ENCODE data around the gene TMEM106C.

Gene TMEM106C

DNA sequence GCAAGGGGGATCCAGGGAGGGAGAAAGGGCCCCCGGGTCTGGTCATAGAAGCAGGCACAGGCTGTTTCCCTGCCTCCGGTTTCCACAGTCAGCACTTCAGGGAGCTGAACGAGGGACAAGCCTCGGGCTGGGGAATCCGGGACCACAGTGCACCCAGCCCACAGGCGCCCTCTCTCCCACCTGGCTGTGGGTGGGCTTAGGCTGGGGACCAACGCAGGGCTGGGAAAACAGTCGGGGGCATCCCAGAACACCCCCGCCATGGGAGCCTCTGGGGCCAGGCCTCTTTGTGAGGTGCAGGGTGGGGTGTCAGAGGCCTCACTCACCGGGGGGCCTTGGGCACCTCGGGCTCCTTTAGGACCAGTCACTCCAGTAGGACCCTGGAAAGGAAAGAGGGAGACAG, 16.3 kb downstream of the TMEM106C start:
- DNase-seq (ENCODE audit: low read depth in 2 of 2) = no peak

- DNase-seq (ENCODE audit: low read depth in 2 of 2) = no peak
Measured at GRCh38 chr12:47980197-47980596, 16.8 kb downstream of the TMEM106C start.

GRCh38 chr12:47980779-47981495, 17.5 kb downstream of the TMEM106C start:
- no peak for DNase-seq (ENCODE audit: low read depth in 2 of 2)

GRCh38 chr12:47981496-47982260, 18.3 kb downstream of the TMEM106C start:
- DNase-seq (ENCODE audit: low read depth in 2 of 2) = no peak

DNA sequence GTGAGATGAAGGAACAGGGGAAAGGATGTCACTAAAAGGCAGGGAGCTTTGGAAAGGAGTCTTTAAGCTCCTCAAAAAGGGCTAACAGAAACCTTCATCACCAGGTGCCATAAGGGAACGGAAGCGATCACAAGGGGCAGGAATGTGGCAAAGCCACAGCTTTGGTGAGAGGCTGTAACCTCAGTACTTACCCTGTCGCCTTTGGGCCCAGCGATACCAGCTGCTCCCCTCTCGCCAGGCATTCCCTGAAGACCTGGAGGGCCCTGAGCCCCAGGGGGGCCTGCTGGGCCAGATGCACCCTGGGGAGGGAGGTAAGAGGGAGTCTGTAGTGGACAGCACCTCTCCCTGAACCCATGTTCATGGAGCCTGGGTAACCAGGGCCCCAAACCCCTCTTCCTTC, 18.9 kb downstream of the TMEM106C start:
- DNase-seq (ENCODE audit: low read depth in 2 of 2) = no peak

DNA sequence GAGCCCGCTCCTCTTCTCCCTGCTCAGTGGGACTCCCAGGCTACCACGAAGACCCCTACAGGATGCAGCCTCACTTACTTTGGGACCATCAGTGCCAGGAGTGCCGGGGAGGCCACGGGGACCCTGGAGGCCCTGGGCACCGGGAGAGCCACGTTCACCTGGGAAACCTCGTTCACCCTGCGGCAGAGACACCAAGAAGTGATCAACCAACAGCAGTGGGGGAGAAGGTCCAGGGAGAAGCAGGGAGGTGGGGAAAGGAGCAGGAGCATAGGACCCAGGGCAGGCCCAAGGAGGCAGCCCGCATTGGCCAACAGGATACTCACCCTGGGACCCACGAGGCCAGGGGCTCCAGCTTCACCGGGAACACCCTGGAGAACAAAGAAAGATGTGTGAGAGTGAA, 19.4 kb downstream of the TMEM106C start:
- no peak for DNase-seq (ENCODE audit: low read depth in 2 of 2)

- no peak for DNase-seq (ENCODE audit: low read depth in 2 of 2)
Measured at GRCh38 chr12:47983541-47984115, 20.2 kb downstream of the TMEM106C start.

DNA sequence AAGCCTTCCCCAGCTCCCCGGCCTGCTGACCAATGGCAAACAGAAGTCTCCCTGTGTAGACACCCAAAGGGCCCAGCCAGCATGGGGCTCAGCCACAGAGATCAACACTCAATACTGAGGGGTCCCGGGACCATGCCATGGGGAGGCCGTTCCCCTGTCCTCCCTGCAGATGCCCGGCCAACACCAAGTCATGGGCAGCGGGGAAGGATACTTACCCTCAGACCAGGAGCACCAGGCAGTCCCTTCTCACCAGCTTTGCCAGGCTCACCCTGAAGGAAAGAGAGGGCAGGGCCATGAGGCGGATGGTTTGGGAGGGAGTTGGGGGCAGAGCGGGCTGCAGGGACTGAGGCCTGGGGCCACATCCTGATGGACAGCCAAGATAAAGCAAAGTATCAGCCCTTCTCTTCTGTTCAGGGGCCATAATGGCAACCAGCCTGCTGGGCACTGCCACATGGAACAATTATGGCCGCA, 21.0 kb downstream of the TMEM106C start:
- DNase-seq (ENCODE audit: low read depth in 2 of 2) = no peak

DNA sequence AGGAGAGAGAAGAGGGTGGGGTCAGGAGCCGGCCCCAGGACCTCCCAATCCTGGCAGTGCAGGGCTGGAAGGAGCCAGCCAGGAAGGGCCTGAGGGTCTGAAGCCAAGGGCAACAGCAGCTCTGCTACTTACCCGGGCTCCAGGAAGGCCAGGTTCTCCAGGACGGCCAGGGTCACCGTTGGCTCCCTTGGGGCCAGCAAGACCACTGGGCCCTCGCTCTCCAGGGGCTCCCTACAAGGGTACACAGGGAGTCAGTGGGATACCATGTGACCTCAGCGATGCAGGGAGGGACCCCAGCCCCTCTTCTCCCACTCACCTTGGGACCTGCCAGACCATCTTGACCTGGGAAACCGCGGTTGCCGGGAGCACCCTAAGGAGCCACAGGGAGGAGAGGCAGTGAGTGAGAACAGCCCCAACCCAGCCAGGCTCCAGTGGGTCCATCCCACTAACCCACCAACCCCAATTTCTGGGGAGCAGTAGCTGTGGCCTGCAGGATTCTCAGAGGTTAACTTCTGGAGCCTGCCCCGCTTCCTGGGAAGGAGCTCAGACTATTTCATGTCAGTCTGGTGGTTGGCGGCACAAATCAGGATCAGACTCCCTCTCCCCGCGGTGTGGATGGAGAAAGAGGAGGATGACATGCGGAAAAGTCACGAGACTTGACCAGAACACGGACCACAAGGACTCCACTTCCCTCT, 22.3 kb downstream of the TMEM106C start:
- no peak for DNase-seq (ENCODE audit: low read depth in 2 of 2)

- no peak for DNase-seq (ENCODE audit: low read depth in 2 of 2)
Measured at GRCh38 chr12:47986291-47986660, 22.9 kb downstream of the TMEM106C start.

GRCh38 chr12:47986832-47987231, 23.4 kb downstream of the TMEM106C start:
- DNase-seq (ENCODE audit: low read depth in 2 of 2) = no peak

DNA sequence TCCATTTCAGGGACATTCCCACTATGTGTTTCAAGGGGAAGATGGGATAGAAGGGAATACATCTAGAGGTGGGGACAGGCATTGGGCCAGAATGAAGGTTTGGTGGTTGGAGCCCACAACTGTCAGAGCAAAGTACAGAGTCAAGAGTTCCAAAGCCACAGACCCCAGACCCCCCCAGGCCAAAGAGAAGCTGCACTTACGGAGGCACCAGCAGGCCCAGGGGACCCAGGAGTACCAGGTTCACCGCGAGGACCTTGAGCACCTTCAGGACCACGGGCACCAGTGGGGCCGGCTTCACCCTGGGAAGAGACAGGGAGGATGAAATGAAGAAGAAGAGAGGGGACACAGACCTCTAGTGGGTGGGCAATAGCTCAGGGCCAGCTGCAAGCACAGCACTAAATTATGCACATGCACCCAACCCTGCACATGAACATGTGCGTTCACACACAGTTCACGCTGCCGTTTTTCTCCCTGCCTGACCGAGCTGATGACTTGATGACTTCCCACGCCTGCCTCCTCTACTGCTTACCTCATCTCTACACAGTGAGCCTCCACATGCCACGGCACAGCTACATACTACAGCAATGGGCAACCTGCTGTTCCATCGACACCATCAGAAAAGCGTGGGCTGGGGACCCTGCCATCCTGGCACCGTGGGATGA, 24.1 kb downstream of the TMEM106C start:
- no peak for DNase-seq (ENCODE audit: low read depth in 2 of 2)

DNA sequence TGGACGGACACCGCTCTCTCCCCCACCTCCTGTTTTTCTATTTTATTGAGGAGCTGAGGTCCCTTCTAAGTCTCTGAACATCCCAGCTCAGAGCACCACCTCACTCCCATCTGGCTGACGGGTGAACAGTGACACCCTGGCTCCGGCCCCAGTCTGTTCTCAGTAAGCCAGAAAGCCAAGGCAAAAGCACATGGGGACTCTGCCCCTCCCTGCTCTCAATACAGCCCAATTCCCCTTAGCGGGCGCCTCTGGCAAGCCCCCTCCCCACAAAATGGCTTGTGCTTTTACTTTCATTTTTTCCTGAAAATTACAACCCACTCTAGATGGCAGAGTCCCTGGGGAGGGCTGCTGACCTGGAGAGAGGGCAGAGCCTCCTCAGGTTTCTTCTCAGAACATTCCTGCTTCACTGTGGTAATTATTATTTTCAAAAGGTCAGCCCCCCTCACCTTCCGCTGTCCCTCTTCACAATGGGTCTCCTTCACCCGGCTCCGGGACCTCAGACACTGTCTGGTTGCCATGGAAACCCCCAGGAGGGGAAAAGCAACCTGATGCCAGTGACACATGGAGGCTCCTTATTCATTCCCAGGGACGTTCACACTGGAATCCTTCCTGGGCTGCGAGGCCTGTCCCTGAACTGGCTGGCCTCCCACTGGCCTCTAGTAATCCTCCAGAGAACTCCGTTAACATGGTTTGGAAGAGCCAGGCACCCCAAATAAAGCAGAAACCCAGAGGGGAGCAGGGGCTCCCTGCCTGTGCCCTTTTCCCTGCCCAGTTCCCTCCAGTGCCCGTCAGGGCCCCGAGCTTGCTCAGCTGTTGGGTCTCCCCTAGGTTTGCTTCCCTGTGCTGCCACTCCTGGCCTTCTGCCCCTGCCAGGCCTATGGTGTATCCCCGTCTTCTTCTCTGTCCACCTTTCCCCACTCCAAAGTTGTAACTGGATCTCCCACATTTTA, 25.0 kb downstream of the TMEM106C start:
- no peak for DNase-seq (ENCODE audit: low read depth in 2 of 2)

GRCh38 chr12:47989023-47989417, 25.6 kb downstream of the TMEM106C start:
- DNase-seq (ENCODE audit: low read depth in 2 of 2) = no peak

DNA sequence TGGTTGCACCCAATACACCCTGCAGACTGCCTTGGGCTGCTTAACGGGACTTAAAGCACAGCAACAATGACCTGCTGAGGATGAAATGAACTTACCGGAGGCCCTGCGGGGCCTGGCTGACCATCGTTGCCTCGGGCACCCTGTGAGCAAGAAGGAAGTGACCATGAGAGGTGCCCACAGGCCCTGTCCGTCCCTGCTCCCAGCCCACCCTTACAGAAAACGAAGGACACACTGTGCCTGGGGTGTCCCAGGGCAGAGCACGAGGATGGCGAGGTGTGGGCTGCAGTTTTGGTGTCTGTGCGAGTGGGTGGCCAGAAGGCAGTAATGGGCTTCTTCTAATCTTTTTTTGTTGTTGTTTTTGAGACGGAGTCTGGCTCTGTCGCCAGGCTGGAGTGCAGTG, 26.3 kb downstream of the TMEM106C start:
- no peak for DNase-seq (ENCODE audit: low read depth in 2 of 2)

- no peak for DNase-seq (ENCODE audit: low read depth in 2 of 2)
Measured at GRCh38 chr12:47990351-47991105, 27.1 kb downstream of the TMEM106C start.

DNA sequence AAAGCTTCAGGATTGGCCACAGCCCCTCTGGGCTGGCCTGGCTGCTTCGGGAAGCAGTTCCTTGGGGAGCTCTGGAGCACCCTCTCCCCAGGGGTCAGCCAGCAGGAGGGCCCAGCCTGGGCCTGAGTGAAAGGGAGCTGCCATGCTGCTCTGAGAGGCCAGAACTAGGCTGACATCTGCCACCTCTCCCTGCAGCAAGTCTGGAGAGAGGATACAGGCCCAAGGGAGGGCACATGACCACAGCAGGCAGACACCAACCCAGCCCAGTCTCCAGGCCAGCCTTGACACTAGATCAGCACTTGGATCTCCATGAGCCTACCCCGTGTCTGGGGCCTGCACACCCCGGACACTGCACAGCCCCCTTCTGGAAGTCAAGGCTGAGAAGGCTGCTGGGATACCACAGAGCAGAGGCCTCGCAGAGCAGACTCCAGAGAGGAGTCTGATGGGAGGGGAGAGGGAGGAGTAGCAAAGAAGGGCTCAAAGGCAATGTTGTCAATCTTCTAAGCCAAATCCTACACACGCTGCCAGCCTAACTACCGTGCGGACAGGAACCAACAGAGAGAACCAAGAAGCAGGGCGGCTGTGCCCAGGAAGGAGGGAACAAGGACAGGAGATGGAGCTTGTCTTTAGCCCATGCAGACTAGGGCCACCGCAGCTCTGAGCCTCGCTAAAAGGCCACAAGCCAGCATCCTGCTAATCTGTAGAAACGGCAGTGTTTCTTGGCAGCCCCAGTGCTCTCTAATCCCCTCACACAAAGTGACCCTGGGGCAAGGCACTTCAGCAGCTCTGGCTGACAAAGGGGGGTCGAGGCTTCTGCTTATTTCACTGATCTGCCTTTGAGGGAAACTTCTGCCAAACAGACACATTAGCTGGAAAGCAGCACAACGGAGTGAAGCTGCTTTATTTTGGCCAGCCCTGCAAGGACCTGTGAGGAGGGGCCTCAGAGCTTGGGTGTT, 28.0 kb downstream of the TMEM106C start:
- no peak for DNase-seq (ENCODE audit: low read depth in 2 of 2)

DNA sequence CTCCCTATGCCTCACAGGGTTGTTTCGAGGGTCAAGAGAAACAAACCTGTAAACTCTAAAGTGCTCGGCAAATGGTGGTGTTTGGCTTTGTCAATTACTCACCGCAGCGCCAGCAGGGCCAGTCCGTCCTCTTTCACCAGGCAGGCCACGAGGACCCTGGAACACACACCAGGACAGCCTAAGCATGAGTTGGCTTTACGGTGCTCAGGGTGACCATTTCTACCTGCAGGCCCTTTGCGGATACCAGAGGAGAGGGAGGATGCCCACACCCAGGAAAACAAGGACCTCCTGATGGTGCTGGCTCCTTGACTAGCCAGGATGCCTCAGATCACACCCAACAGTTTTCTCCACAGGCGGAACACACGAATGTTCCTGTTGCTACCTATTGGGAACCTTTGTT, 29.4 kb downstream of the TMEM106C start:
- DNase-seq (ENCODE audit: low read depth in 2 of 2) = no peak

GRCh38 chr12:47993491-47993890, 30.1 kb downstream of the TMEM106C start:
- DNase-seq (ENCODE audit: low read depth in 2 of 2) = no peak
